T-helper 2 cell treated with Interferon-gamma antibody and Interleukin-4, amounts not matched to agents 100 ng/mL and 5 ng/mL, for 36 hours (primary cell): Measurements from ENCODE around the gene SNRPA. TPM values are rescaled to one million over a fixed set of nuclear protein-coding genes. Genes with fewer than 3 reads are reported as not detected.
"Not testable (repeated sequence)": the region's sequence is repeated elsewhere in the genome, so short reads cannot be mapped to it uniquely, and the experiment has no call there.

Source experiments
- intact Hi-C: fragments of 100-400 bp; cut with micrococcal nuclease; formaldehyde crosslinking; loops from one replicate; pipeline ENCODE4 v1.15.1; 2023
- total RNA-seq: library from RNA; stranded (reverse); gene quantifications from 2 replicates; pipeline ENCODE4 v1.2.3, GENCODE V29; 2022

The SNRPA gene
- total RNA-seq, 1 donor from 2014 or later = 163 TPM

GRCh38 chr19:40743926-40744325, 7.1 kb upstream of the SNRPA start:
- intact Hi-C loops = no loop called here

DNA sequence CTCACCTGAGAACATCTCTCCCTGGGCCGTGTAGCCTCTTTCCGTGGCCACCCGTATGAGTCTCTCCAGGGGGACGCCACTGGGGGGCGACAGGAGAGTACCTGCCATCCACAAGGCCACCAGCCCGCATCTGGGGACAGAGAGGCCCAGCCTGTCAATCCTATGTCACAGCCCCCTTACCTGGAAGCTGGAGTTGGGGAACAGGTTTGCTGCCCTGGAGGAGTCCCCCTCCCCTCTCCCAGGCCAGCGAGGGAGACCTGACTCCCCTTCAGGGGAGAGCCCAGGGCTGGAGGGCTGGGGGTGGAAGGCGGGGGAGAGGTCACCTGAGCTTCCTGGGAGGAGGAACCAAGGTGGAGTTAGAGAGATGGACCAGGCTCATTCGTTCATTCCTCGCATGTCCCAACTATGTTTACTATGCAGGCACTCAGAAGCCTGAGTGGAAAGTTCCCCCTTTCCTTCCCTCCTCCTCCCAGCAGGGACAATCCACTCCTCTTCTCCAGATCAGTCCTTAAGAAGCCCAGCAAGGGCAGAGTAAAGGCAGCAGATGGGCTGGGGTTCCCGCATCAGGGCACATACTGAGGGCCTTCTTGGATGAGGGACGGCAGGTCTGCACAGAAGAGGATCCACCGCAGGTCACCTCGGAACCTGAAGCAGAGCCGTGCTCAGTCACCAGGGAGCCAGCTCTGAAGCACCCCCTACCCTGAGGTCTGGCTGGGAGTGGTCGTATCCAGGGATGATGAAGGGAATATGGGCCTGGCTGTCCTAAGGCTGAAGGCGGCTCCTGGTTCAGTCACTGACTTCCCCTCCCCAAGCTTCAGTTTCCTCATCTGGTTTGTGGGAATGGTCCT, 6.2 kb upstream of the SNRPA start:
- intact Hi-C loops = no loop called here

DNA sequence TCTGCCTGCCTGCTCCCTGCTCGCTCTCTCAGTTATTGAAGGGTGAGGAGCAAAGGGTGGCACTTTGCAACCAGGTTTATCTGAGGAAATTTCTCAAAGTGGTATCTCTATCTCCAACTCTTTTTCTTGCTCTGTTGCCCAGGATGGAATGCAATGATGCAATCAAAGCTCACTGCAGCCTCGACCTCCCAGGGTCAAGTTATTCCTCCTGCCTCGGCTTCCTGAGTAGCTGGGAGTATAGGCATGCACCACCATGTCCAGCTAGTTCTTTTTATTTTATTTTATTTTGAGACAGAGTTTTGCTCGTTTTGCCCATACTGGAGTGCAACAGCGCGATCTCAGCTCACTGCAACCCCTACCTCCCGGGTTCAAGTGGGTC, 5.6 kb upstream of the SNRPA start:
- intact Hi-C loops = no loop called here

GRCh38 chr19:40747536-40747935, 3.5 kb upstream of the SNRPA start:
- intact Hi-C loops = no loop called here

- intact Hi-C loops = loop anchor here (1.0 to 5.0 kb wide), 5 partner anchors 35 to 138 kb away; no protein-coding TSS in a partner anchor
Observed at GRCh38 chr19:40750058-40750873, 737 bp upstream of the SNRPA start, which contains the start of gene ACTMAP. TSS of gene ACTMAP (minus strand) at chr19:40750477. CDS start at chr19:40749803, 674 bp downstream.

GRCh38 chr19:40752257-40752781, 1.3 kb downstream of the SNRPA start:
- intact Hi-C loops = loop anchor here (5.0 kb wide), 1 partner anchor 140 kb away; no protein-coding TSS in a partner anchor

DNA sequence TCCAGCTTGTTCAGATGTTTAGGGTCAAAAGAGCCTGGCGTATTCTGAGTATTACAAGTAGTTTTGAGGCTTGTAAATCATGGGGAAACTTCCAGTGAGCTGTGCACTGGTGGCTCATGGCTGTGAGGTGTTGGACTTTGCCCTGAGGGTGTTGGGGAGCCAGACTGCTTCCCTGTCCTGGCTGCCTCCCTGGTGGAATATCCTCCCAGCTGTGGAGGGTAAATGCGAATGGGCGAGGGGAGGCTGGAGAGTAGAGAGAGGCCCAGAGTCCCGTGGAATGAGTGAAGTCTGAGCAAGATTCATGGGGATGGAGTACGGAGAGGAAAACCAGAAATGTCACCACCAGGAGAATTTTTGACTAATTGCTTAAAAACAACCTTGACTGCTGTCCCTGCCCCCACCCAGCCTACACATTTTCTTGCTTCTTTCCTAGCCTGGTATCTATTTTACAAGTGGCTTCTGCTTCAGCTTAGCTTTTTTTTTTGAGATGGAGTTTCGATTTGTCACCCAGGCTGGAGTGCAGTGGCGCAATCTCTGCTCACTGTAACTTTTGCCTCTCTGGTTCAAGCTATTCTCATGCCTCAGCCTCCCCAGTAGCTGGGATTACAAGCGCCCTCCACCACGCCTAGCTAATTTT, 3.7 kb downstream of the SNRPA start:
- intact Hi-C loops = loop anchor here (5.0 kb wide), 1 partner anchor 142 kb away; no protein-coding TSS in a partner anchor

DNA sequence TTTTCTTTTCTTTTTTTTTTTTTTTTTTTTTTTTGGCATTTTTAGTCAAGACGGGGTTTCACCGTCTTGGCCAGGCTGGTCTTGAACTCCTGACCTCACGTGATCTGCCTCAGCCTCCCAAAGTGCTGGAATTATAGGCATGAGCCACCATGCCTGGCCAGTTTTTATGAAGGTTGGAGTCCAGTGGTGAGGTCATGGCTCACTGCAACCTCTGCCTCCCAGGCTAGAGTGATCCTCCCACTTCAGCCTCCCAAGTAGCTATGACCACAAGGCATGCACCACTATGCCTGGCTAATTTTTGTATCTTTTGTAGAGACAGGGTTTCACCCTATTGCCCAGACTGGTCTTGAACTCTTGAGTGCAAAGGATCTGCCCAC, 4.2 kb downstream of the SNRPA start:
- intact Hi-C loops = no loop called here

DNA sequence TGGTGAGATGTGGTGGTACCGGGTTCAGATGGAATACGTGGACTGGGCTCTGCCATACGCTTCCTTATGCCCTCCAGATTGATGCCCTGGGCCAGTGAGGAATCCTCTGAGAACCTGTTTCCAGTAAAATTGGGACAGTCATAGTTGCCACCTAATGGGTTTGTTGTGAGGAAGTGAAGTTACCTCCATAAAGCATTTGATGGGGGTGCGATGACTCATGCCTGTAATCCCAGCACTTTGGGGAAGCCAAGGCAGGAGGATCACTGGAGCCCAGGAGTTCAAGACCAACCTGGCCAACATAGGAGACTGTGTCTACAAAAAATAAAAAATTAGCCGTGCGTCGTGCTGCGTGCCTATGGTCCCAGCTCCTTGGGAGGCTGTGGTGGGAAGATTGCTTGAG, 4.8 kb downstream of the SNRPA start:
- intact Hi-C loops = no loop called here

DNA sequence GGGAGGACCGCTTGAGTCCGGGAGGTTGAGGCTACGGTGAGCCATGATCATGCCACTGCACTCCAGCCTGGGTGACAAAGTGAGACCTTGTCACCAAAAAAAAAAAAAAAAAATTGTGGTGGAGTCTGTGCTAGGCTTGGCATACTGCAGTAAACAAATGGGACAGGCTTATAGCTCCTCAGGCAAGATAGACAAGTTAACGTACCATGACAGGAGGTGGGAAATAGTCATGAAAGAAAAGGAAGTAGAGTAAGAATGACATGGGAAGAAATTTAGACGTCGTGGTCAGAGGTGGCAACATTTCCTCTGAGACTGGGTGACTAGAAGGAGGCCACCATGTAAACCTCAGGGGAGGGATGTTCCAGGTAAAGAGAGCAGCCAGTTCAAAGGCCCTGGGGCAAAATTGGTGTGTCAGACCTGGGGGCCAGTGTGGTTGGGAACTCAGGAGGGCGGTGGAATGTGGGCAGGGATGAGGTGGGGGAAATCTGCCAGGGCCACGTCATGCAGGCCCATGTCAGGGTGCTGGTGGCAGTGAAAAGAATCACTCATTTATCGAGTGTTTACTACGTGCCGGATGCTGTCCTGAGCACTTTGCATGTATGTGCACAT, 5.6 kb downstream of the SNRPA start:
- intact Hi-C loops = no loop called here

GRCh38 chr19:40758491-40758890, 7.5 kb downstream of the SNRPA start:
- intact Hi-C loops = no loop called here

DNA sequence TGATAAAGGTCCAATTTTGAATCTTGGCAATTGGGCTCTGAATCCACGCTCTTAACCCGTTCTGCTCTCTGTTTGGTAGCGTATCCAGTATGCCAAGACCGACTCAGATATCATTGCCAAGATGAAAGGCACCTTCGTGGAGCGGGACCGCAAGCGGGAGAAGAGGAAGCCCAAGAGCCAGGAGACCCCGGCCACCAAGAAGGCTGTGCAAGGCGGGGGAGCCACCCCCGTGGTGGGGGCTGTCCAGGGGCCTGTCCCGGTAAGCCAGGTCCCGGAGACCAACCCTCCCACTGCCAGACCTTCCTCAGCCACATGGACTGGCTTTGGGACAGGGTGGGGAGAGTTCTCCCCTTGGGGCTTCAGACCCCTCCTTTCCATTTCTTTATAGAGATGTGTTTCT, 8.3 kb downstream of the SNRPA start:
- intact Hi-C loops = no loop called here

- intact Hi-C loops = no loop called here
Observed at GRCh38 chr19:40762754-40763470, 11.9 kb downstream of the SNRPA start.

DNA sequence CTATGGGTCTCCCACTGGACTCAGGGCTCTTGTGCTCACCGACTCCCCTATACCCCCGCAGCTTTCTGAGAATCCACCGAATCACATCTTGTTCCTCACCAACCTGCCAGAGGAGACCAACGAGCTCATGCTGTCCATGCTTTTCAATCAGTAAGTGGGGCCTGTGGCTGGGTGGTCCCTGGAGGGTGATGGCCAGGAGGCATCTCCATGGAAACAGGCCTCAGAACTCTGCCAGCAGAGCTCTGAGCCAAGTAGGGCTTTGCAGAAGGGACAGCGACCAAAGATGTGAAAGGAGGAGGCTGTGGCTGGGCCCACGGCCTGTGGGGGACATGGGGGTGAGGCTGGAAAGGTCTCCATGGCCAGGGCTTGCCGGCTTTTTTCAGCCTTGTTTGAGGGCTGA, 12.5 kb downstream of the SNRPA start:
- intact Hi-C loops = no loop called here

GRCh38 chr19:40763963-40764362, 13.0 kb downstream of the SNRPA start:
- intact Hi-C loops = no loop called here

DNA sequence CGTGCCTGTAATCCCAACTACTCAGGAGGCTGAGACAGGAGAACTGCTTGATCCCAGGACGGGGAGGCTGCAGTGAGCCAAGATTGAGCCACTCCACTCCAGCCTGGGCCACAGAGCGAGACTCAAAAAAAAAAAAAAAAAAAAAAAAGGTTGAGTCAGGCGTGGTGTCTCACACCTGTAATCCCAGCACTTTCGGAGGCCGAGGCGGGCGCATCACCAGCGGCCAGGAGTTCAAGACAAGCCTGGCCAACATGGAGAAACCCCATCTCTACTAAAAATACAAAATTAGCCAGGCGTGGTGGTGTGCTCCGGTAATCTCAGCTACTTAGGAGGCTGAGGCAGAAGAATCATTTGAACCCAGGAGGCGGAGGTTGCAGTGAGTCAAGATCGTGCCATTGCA, 15.4 kb downstream of the SNRPA start:
- intact Hi-C loops = not testable (repeated sequence)

DNA sequence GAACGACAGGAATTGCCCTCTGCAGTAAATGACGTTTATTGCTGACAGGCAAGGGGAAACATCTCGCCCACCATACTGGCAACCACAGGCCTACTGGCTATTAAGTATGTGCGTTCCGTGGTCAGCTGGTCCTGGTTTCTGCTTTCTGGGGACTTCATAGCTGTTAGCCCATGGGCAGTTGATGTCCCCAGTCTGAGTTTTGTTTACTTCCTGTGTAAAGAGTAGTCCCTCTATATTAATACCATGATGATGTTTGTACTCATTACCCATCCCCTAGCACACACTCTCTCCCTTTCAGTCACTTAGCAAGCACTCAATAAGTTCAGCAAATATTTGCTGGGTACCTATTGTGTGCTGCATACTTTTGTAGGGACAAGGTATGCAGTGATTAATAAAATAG, 17.9 kb downstream of the SNRPA start:
- intact Hi-C loops = no loop called here

DNA sequence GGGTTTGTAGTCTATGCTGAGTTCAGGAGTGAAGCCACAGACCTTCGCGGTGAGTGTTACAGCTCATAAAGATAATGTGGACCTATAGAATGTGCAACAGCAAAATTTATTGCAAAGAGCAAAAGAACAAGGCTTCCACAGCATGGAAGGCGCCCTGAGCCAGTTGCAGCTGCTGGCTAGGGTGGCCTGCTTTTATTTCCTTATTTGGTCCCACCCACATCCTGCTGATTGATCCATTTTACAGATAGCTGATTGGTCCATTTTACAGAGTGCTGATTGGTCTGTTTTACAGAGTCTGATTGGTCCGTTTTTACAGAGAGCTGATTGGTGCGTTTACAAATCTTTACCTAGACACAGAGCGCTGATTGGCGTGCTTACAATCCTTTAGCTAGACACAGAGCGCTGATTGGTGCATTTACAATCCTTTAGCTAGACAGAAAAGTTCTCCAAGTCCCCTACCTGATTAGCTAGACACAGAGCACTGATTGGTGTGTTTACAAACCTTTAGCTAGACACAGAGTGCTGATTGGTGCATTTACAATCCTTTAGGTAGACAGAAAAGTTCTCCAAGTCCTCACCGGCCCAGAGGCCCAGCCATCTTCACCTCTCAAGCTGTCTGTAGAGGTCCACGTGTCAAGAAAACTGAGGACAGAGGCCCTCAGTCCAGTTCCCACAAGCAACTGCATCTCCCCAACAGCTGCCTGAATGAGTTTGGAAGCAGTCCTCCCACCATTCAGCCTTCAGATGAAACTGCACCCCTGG, 20.3 kb downstream of the SNRPA start:
- intact Hi-C loops = loop anchor here (10.0 kb wide), 2 partner anchors 326 to 494 kb away; partner anchors contain the start of genes HNRNPUL1 and SERTAD3

DNA sequence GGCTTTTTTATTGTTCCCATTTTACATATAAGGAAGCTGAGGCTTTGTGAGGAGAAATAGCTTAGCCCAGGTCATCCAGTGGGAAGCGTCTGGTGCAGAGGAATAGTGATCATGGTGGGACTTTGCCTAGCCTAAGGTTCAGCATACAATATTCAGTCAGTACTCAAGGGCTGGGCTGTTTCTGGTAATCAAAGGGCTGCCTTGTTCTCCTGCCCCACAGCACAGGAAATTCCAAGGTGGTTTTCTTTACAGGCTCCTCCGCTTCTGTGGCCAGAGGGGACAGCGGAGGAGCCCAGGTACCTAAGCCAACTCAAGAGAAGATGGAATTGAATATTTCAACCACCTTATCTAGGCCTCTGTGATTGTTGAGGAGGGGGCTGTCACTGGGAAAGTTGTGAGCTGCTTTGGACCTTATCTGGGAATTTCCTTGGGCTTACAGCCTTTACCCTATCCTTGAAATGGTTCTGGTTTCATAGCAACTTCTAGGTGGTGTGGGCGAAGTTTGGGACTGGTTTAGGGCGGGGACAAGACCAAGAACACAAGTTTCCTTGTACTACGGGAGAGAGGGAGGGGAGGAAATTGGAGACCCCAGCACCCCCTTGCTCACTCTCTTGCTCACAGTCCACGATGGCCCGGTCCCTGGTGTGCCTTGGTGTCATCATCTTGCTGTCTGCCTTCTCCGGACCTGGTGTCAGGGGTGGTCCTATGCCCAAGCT, 24.1 kb downstream of the SNRPA start, which contains the start of gene MIA:
TSS of gene MIA (plus strand) at position 606 of the 716 bp plus-strand sequence. CDS start at position 628, 22 bp downstream.
- intact Hi-C loops = loop anchor here (10.0 kb wide), 2 partner anchors 330 to 490 kb away; partner anchors contain the start of genes HNRNPUL1 and SERTAD3
